ENCODE results near the gene BOK.

BOK gene

GRCh38 chr2:241595600-241596140, 37.1 kb downstream of the BOK start:
- peak; percentile 27 for TF ChIP-seq CTCF (IDR thresholded peaks at IDR 0.05; ENCODE audit: extremely low read depth, insufficient read depth, missing control alignments)
- in situ Hi-C loops (cut with MboI; ENCODE audit: low pct_unique_long_range_greater_than_20kb, low sequenced_read_pairs, unreplicated experiment): no loop called here
- no peak for DNase-seq (ENCODE audit: low spot score)

GRCh38 chr2:241597561-241597960, 39.0 kb downstream of the BOK start:
- no peak for TF ChIP-seq CTCF (IDR thresholded peaks at IDR 0.05; ENCODE audit: extremely low read depth, insufficient read depth, missing control alignments)
- no peak for DNase-seq (ENCODE audit: low spot score)

GRCh38 chr2:241598061-241598460, 39.5 kb downstream of the BOK start:
- TF ChIP-seq CTCF (IDR thresholded peaks at IDR 0.05; ENCODE audit: extremely low read depth, insufficient read depth, missing control alignments): no peak
- in situ Hi-C loops (cut with MboI; ENCODE audit: low pct_unique_long_range_greater_than_20kb, low sequenced_read_pairs, unreplicated experiment): no loop called here
- DNase-seq (ENCODE audit: low spot score): no peak

More at GRCh38 chr2:241597561-241597960, 39.0 kb downstream of the BOK start:
- in situ Hi-C loops (cut with MboI; ENCODE audit: low pct_unique_long_range_greater_than_20kb, low sequenced_read_pairs, unreplicated experiment): no loop called here

- in situ Hi-C loops (cut with MboI; ENCODE audit: low pct_unique_long_range_greater_than_20kb, low sequenced_read_pairs, unreplicated experiment): no loop called here
- DNase-seq (ENCODE audit: low spot score): no peak
- TF ChIP-seq CTCF (IDR thresholded peaks at IDR 0.05; ENCODE audit: extremely low read depth, insufficient read depth, missing control alignments): peak; percentile 41
Measured at GRCh38 chr2:241598487-241598886, 39.9 kb downstream of the BOK start.

- in situ Hi-C loops (cut with MboI; ENCODE audit: low pct_unique_long_range_greater_than_20kb, low sequenced_read_pairs, unreplicated experiment): no loop called here
- no peak for TF ChIP-seq CTCF (IDR thresholded peaks at IDR 0.05; ENCODE audit: extremely low read depth, insufficient read depth, missing control alignments)
- no peak for DNase-seq (ENCODE audit: low spot score)
Measured at GRCh38 chr2:241599615-241600014, 41.1 kb downstream of the BOK start.

- in situ Hi-C loops (cut with MboI; ENCODE audit: low pct_unique_long_range_greater_than_20kb, low sequenced_read_pairs, unreplicated experiment): no loop called here
- DNase-seq (ENCODE audit: low spot score): no peak
- no peak for TF ChIP-seq CTCF (IDR thresholded peaks at IDR 0.05; ENCODE audit: extremely low read depth, insufficient read depth, missing control alignments)
Measured at GRCh38 chr2:241601841-241602240, 43.3 kb downstream of the BOK start.

- DNase-seq (ENCODE audit: low spot score): no peak
- no peak for TF ChIP-seq CTCF (IDR thresholded peaks at IDR 0.05; ENCODE audit: extremely low read depth, insufficient read depth, missing control alignments)
- in situ Hi-C loops (cut with MboI; ENCODE audit: low pct_unique_long_range_greater_than_20kb, low sequenced_read_pairs, unreplicated experiment): no loop called here
Measured at GRCh38 chr2:241602720-241603119, 44.2 kb downstream of the BOK start.

Measured in GM13977 (cell line).